IPS-NIHi11 (cell line): ENCODE data around the gene UBQLNL.

Experiments used
- DNase-seq: peaks from one replicate; pipeline ENCODE4 v3.0.0; 2012; ENCODE audit warnings: mixed read lengths, low spot score

UBQLNL gene

GRCh38 chr11:5507933-5508305, 8.6 kb downstream of the UBQLNL start:
- DNase-seq: no peak

- no peak for DNase-seq
These were observed 9.1 kb downstream of the UBQLNL start for GRCh38 chr11:5507177-5507932.

- DNase-seq: no peak
These were observed 11.0 kb downstream of the UBQLNL start for GRCh38 chr11:5505363-5506048.

- DNase-seq: no peak
These were observed 12.0 kb downstream of the UBQLNL start for GRCh38 chr11:5504403-5504921.

- DNase-seq: no peak
These were observed 16.1 kb downstream of the UBQLNL start for GRCh38 chr11:5500393-5500801.

- DNase-seq: no peak
These were observed 16.8 kb downstream of the UBQLNL start for GRCh38 chr11:5499671-5500070.

GRCh38 chr11:5489576-5490357, 26.7 kb downstream of the UBQLNL start:
- DNase-seq: no peak

GRCh38 chr11:5488798-5489399, 27.6 kb downstream of the UBQLNL start:
- DNase-seq: no peak

- no peak for DNase-seq
These were observed 28.1 kb downstream of the UBQLNL start, which contains the start of gene OR52D1 for GRCh38 chr11:5488385-5488784. Gene OR52D1 (plus strand): TSS chr11:5488685. CDS start chr11:5488707, 22 bp downstream.

GRCh38 chr11:5486421-5486820, 30.1 kb downstream of the UBQLNL start:
- no peak for DNase-seq

GRCh38 chr11:5486003-5486402, 30.5 kb downstream of the UBQLNL start:
- no peak for DNase-seq

- peak; percentile 70 for DNase-seq
These were observed 40.2 kb downstream of the UBQLNL start for GRCh38 chr11:5476186-5476819.

GRCh38 chr11:5473921-5474320, 42.6 kb downstream of the UBQLNL start:
- no peak for DNase-seq

GRCh38 chr11:5467527-5467926, 49.0 kb downstream of the UBQLNL start:
- no peak for DNase-seq
